GM12873 (cell line): Measurements from ENCODE around the gene NLRP8.

ENCODE experiments used
- CTCF ChIP-seq: IDR thresholded peaks from 2 replicates; pipeline ENCODE4 v1.5.1; 2012; ENCODE audit warnings: low read depth, mild to moderate bottlenecking, moderate library complexity, low read length, control low read depth; ENCODE audit not compliant: insufficient read depth; ENCODE audit errors: missing control alignments

NLRP8 gene

GRCh38 chr19:55985254-55985653 lies 37.6 kb downstream of the NLRP8 start:
- no peak for TF ChIP-seq CTCF

- TF ChIP-seq CTCF, result no peak
Measured at GRCh38 chr19:55986487-55986886, 38.9 kb downstream of the NLRP8 start, which contains the start of gene NLRP5. NLRP5 (plus strand) TSS chr19:55986775.

- TF ChIP-seq CTCF, result no peak
Measured at GRCh38 chr19:55990831-55991230, 43.2 kb downstream of the NLRP8 start.

GRCh38 chr19:55993492-55993891 lies 45.9 kb downstream of the NLRP8 start:
- TF ChIP-seq CTCF, result no peak

- TF ChIP-seq CTCF, result no peak
Measured at GRCh38 chr19:56014765-56015164, 67.1 kb downstream of the NLRP8 start.

GRCh38 chr19:56015756-56016155 lies 68.1 kb downstream of the NLRP8 start:
- no peak for TF ChIP-seq CTCF

- no peak for TF ChIP-seq CTCF
Measured at GRCh38 chr19:56026769-56027168, 79.1 kb downstream of the NLRP8 start.
